GM18861 (cell line): Measurements from ENCODE around the gene ZNF789.

ENCODE experiments used
- ATAC-seq: cut with Tn5 transposase; IDR thresholded peaks from one replicate; pipeline ENCODE4 v1.9.1; 2021; ENCODE audit not compliant: unreplicated experiment

Gene ZNF789

DNA sequence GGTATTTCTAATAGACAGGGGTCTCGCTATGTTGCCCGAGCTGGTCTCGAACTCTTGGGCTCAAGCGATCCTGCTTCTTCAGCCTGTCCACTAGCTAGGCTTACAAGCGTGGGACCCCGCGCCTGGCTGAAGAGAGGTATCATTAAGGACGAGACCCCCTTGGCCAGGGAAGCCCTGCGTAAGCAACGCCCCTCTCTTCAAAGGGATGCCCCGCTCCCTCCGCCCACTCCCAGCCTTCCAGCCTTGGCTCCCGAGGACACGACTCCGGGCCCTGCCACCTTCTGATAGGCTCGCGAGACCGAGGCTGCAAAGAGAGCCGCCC is 31.6 kb downstream of the ZNF789 start:
- ATAC-seq, result no peak

DNA sequence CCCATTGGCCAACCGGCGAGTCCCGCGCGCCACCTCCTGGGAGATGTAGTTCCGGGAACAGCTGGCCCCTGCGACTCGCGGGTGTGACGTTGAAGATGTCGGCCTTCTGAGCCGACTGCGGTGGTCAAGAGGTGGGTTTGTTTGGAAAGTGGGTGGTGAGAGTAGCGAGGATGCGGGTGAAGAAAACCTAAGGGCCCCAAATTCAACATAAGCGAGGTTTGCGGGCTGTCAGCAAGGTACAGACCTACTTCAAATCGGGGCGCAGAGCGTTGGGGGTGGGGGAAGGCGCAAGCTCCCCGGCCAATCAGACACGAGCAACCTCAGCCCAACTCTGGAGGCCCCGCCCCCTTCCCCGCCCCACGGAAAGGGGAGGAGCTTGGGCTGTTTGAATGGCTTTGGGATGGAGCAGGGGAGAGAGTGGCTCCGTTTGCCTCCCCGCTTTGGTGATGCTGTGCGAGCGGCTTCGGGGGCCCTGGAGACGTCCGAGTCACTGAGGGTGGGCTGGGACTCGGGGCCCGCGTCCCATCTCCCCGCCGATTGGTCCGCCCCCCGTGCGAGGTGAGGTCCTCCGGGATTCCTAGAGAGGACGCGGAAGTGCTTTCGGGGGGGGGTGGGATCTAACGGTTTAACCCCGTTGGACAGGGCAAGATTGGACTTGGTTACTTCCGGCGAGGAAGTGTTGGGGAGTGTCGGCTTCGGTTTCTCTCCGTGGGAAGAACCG is 32.1 kb downstream of the ZNF789 start, which contains the start of gene ZKSCAN5:
TSS of gene ZKSCAN5 (plus strand) at position 60 of the 721 bp plus-strand sequence. CDS start 1,383 bp downstream, outside the sequence.
- peak; percentile 58 for ATAC-seq

DNA sequence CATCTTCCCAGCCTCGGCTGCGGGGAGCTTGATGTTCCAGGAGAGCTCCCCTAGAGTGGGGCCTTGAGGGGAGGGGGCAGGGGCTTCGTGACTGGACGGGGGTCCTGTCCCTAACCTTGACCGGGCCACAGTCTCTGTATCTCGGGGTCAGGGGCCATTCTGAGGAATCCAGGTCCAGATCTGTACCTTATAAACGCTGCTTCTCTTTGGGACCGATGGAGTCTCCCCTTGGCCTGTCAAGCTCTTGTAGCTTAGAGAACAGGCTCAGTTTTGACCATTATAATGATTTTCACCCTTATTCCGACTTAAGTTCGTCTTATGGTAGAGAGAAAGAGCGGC is 32.6 kb downstream of the ZNF789 start:
- ATAC-seq, result no peak

DNA sequence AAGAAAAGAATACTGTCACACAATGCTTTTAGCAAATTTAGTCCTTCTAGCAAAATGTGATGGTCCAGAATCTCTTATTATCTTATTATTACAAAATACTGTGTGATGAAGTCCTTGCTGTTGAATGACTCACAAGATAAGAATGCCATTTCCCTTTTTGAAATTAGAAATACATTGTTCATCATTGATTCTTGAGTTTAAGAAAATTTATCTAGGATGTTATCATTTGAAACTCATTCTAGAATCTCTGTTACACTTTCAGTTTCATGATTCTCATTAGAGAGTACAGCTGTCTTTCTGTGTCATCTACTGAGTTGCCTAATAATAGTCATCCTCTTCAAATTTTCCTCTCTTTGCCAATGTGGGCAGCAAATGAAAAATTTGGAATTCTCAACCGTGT is 41.4 kb downstream of the ZNF789 start:
- ATAC-seq, result no peak

DNA sequence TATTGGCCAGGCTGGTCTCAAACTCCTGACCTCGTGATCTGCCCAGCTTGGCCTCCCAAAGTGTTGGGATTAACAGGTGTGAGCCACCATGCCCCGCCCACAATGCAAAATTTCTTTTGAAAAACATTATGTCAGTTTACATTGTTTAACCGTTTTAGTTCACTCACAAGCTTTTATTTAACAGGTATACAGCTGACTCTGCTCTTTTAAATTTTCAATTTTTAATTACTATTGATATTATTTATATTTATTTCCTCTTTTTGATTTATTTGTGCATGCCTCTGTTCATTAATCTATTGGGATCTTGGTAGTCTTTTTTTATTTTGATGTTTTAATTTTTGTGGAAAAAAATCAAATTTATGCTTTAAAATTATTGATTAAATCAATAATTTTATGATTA is 48.7 kb downstream of the ZNF789 start:
- ATAC-seq, result no peak

DNA sequence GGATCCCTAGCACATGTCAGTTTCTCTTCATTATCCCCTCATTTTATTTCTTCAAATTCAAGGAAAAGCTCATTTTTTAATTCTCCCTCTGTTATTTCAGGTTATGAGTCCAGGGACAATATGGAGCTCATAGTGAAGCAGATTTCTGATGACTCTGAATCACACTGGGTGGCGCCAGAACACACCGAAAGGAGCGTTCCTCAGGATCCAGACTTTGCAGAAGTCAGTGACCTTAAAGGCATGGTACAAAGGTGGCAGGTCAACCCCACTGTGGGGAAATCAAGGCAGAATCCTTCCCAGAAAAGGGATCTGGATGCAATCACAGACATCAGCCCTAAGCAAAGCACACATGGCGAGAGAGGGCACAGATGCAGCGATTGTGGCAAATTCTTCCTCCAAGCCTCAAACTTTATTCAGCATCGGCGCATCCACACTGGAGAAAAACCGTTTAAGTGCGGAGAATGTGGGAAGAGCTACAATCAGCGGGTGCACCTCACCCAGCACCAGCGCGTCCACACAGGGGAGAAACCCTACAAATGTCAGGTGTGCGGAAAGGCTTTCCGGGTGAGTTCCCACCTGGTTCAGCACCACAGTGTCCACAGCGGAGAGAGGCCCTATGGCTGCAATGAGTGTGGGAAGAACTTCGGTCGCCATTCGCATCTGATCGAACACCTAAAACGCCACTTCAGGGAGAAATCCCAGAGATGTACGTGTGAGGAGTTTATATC is 53.2 kb downstream of the ZNF789 start:
- ATAC-seq, result no peak

DNA sequence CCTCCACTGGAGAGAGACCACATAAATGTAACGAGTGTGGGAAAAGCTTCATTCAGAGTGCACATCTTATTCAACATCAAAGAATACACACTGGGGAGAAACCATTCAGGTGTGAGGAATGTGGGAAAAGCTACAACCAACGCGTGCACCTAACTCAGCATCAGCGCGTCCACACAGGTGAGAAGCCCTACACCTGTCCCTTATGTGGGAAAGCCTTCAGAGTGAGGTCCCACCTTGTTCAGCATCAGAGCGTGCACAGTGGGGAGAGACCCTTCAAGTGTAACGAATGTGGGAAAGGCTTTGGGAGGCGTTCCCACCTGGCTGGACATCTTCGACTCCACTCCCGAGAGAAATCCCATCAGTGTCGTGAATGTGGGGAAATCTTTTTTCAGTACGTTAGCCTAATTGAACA is 58.7 kb downstream of the ZNF789 start:
- ATAC-seq, result no peak

DNA sequence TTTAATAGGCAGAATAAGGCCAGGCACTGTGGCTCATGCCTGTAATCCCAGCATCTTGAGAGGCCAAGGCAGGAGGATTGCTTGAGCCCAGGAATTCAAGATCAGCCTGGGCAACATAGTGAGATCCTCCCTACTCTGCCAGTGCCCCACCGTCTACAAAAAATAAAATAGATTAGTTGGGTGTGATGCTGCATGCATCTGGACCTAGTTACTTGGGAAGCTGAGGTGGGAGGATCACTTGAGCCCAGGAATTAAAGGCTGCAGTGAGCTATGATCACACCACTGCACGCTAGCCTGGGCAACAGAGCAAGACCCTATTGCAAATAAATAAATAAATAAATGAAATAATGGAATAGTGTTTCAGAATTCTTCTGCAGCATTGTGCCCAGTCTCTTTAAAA is 63.0 kb downstream of the ZNF789 start:
- no peak for ATAC-seq
